PC-3 (cell line): Measurements from ENCODE around the gene MARCKSL1.
A peak's percentile ranks its signal among the peaks of the same experiment; 100 is the strongest.

Experiments used
- CTCF ChIP-seq: fragments of 300-600 bp; sonication (generic); conservative IDR thresholded peaks from 2 replicates; pipeline ENCODE4 v1.5.1; 2017; ENCODE audit warnings: antibody characterized with exemption, low read depth, mild to moderate bottlenecking, low read length
- EZH2phosphoT487 ChIP-seq: fragments of 300-600 bp; sonication (generic); IDR thresholded peaks from 2 replicates; pipeline ENCODE4 v1.6.1; 2018; ENCODE audit warnings: mild to moderate bottlenecking, antibody characterized with exemption, low read length, borderline replicate concordance

GRCh38 chr1:32361674-32362473 lies 25.8 kb upstream of the MARCKSL1 start:
- TF ChIP-seq EZH2phosphoT487 (no peak), CTCF (0 out of 2 replicates have a peak, but pooled peaks have one; percentile 12)
